ENCODE measurements around the gene CEL.

DNA sequence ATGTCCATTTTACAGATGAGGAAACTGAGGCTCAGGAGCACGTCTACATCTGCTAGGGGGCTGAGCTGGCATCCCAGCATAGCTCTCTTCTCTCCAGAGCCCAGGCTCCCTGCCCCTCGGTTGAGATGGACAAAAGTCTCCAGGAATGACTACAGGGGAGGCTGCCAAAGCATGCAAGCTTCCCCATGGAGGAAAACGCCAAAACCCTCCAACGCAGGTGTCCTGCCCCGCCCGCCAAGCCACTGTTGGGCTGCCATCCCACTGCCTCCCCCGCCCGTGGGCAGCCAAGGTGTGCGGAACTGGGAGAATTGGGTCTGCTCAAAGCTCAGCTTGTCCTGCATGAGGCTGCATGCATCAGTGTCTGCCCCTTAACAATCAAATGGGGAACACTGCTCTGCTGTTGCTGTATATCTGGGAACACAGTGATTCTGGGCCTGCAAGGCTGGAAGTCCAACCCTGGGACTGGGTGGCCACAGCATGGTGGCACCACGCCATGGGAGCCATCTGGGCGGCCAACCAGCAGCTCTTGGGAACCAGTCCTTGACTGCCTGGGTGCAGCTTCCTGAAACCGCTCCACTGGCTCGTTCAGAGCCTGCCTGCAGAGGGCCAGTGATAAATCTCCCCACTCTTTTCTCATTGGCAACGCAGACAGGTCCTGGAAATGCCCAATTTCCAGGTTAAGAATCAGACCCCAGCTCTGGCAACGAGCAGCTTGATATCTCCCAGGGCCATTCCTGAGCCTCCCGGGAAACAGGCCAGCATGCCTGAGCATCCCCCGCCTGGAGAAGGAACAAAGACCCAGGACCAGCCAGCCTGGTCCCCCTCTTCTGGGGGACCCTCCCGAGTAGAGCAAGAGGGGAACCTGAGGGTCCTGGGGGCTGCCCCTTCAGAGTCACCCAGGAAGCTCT lies 55.7 kb downstream of the CEL start:
- TF ChIP-seq POLR2AphosphoS5 (IDR thresholded peaks at IDR 0.05; ENCODE audit: low read depth, low read length) (no peak), TAF1 (IDR thresholded peaks at IDR 0.05; ENCODE audit: low read depth, low read length) (no peak), PAX5 (IDR thresholded peaks at IDR 0.05; ENCODE audit: insufficient read depth, low read length, severe bottlenecking) (no peak), SPI1 (IDR thresholded peaks at IDR 0.05; ENCODE audit: low read depth, low read length) (no peak), POLR2A (IDR thresholded peaks at IDR 0.05; ENCODE audit: low read depth, low read length) (no peak)

Measured in GM12891 (cell line).